22Rv1 (cell line): ENCODE data around the gene CCL4.

Experiments
- ZFX ChIP-seq: fragments of 450-650 bp; IDR thresholded peaks from 2 replicates; pipeline ENCODE4 v1.6.1; 2017; ENCODE audit warnings: antibody characterized with exemption, borderline replicate concordance
- TF ChIP-seq, protein P1 (sequence below): fragments of 450-650 bp; IDR thresholded peaks from 2 replicates; pipeline ENCODE4 v1.5.1; 2017; ENCODE audit warnings: mild to moderate bottlenecking

GRCh38 chr17:36059406-36059805 lies 44.2 kb upstream of the CCL4 start:
- TF ChIP-seq, protein P1, sequence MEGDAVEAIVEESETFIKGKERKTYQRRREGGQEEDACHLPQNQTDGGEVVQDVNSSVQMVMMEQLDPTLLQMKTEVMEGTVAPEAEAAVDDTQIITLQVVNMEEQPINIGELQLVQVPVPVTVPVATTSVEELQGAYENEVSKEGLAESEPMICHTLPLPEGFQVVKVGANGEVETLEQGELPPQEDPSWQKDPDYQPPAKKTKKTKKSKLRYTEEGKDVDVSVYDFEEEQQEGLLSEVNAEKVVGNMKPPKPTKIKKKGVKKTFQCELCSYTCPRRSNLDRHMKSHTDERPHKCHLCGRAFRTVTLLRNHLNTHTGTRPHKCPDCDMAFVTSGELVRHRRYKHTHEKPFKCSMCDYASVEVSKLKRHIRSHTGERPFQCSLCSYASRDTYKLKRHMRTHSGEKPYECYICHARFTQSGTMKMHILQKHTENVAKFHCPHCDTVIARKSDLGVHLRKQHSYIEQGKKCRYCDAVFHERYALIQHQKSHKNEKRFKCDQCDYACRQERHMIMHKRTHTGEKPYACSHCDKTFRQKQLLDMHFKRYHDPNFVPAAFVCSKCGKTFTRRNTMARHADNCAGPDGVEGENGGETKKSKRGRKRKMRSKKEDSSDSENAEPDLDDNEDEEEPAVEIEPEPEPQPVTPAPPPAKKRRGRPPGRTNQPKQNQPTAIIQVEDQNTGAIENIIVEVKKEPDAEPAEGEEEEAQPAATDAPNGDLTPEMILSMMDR, result no peak
- no peak for TF ChIP-seq ZFX
